ENCODE results near the gene PAPOLA. TPM values are rescaled to one million over a fixed set of nuclear protein-coding genes. Genes with fewer than 3 reads are reported as not detected.
"Not testable (repeated sequence)": the region's sequence is repeated elsewhere in the genome, so short reads cannot be mapped to it uniquely, and the experiment has no call there.

The PAPOLA gene
- 100 to 1,000 TPM; 161 to 197 TPM for total RNA-seq

- peak within 1 kb of the TSS; percentile 94 for H3K27ac Mint-ChIP-seq
- no peaks in the 10 kb centered on the region for H3K9me3 Mint-ChIP-seq
- POLR2A ChIA-PET = interaction anchor here (0.5 kb wide), 1 partner anchor 17 kb away, joined by 5 read pairs; no protein-coding TSS in a partner anchor
- peak within 1 kb of the TSS; percentile 90 for H3K4me3 Mint-ChIP-seq
- peak; percentile 96 for DNase-seq
- CTCF ChIA-PET = no interaction called here
- peaks cover 4% of the 10 kb centered on the region for H3K27me3 Mint-ChIP-seq
- H3K36me3 Mint-ChIP-seq (ENCODE audit: low read depth) = peaks cover 26% of the 10 kb centered on the region
- peaks cover 44% of the 10 kb centered on the region for H3K4me1 Mint-ChIP-seq
Observed at GRCh38 chr14:96501740-96502620, at the start of gene PAPOLA. TSS of gene PAPOLA (plus strand) at chr14:96502382. CDS start at chr14:96502593, 211 bp downstream.

GRCh38 chr14:96452684-96453083, 49.5 kb upstream of the PAPOLA start:
- Mint-ChIP-seq H3K4me1 (no peaks in the 10 kb centered on the region), H3K4me3 (no peak overlapping the region), H3K27me3 (no peaks in the 10 kb centered on the region), H3K36me3 (ENCODE audit: low read depth) (no peaks in the 10 kb centered on the region), H3K9me3 (no peaks in the 10 kb centered on the region), H3K27ac (no peak overlapping the region)
- no peak for DNase-seq
- POLR2A ChIA-PET = no interaction called here
- CTCF ChIA-PET = no interaction called here

GRCh38 chr14:96455588-96455987, 46.6 kb upstream of the PAPOLA start:
- Mint-ChIP-seq H3K9me3 (no peaks in the 10 kb centered on the region), H3K4me3 (no peak overlapping the region), H3K36me3 (ENCODE audit: low read depth) (no peaks in the 10 kb centered on the region), H3K4me1 (no peaks in the 10 kb centered on the region), H3K27me3 (peaks cover 2% of the 10 kb centered on the region), H3K27ac (no peak overlapping the region)
- ChIA-PET POLR2A (no interaction called here), CTCF (no interaction called here)
- DNase-seq = no peak

- Mint-ChIP-seq H3K27me3 (peaks cover 2% of the 10 kb centered on the region), H3K4me1 (peaks cover 6% of the 10 kb centered on the region), H3K27ac (no peak overlapping the region), H3K9me3 (no peaks in the 10 kb centered on the region), H3K36me3 (ENCODE audit: low read depth) (no peaks in the 10 kb centered on the region), H3K4me3 (no peak overlapping the region)
- DNase-seq = no peak
- POLR2A ChIA-PET = no interaction called here
- CTCF ChIA-PET = no interaction called here
Observed at GRCh38 chr14:96459851-96460250, 42.3 kb upstream of the PAPOLA start.

- no peak for DNase-seq
- CTCF ChIA-PET = interaction anchor here (0.6 to 1.0 kb wide), 2 partner anchors 21 to 947 kb away, joined by 3 to 4 read pairs; no protein-coding TSS in a partner anchor
Observed at GRCh38 chr14:96461950-96462798, 40.0 kb upstream of the PAPOLA start.

GRCh38 chr14:96464136-96464535, 38.0 kb upstream of the PAPOLA start:
- Mint-ChIP-seq H3K4me3 (no peak overlapping the region), H3K27me3 (no peaks in the 10 kb centered on the region), H3K27ac (no peak overlapping the region), H3K9me3 (no peaks in the 10 kb centered on the region), H3K36me3 (ENCODE audit: low read depth) (no peaks in the 10 kb centered on the region), H3K4me1 (peaks cover 6% of the 10 kb centered on the region)
- no peak for DNase-seq
- POLR2A ChIA-PET = no interaction called here
- CTCF ChIA-PET = no interaction called here

More at GRCh38 chr14:96461950-96462798, 40.0 kb upstream of the PAPOLA start:
- Mint-ChIP-seq H3K4me1 (peaks cover 6% of the 10 kb centered on the region), H3K36me3 (ENCODE audit: low read depth) (no peaks in the 10 kb centered on the region), H3K27ac (no peak overlapping the region), H3K27me3 (peaks cover 2% of the 10 kb centered on the region), H3K4me3 (no peak overlapping the region), H3K9me3 (no peaks in the 10 kb centered on the region)
- POLR2A ChIA-PET = no interaction called here

DNA sequence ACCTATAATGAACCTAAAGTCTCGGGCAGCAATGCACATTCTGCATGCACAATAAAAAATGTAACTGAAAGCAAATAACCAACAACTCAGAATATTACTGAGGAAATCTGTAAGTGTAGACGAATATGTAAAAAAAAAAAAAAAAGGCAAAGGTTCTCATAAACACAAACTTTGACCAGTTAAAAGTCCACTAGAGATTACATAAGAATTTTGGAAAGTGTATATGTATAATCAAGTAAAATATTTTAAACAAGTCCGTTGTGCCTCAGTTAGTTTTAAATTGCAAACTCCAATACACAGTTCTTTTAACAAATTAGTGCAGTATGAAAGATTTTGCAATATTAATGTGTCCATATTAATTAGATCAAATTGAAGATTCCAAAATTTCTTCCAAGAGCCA, 35.3 kb upstream of the PAPOLA start:
- Mint-ChIP-seq H3K9me3 (no peaks in the 10 kb centered on the region), H3K27ac (no peak overlapping the region), H3K4me3 (no peak overlapping the region), H3K27me3 (peaks cover 2% of the 10 kb centered on the region), H3K36me3 (ENCODE audit: low read depth) (no peaks in the 10 kb centered on the region), H3K4me1 (peaks cover 4% of the 10 kb centered on the region)
- CTCF ChIA-PET = no interaction called here
- no peak for DNase-seq
- POLR2A ChIA-PET = no interaction called here

- Mint-ChIP-seq H3K4me1 (no peaks in the 10 kb centered on the region), H3K27ac (no peak overlapping the region), H3K9me3 (no peaks in the 10 kb centered on the region), H3K36me3 (ENCODE audit: low read depth) (no peaks in the 10 kb centered on the region), H3K4me3 (no peak overlapping the region), H3K27me3 (peaks cover 3% of the 10 kb centered on the region)
- DNase-seq = no peak
- POLR2A ChIA-PET = no interaction called here
- CTCF ChIA-PET = no interaction called here
Observed at GRCh38 chr14:96470331-96470730, 31.9 kb upstream of the PAPOLA start.

DNA sequence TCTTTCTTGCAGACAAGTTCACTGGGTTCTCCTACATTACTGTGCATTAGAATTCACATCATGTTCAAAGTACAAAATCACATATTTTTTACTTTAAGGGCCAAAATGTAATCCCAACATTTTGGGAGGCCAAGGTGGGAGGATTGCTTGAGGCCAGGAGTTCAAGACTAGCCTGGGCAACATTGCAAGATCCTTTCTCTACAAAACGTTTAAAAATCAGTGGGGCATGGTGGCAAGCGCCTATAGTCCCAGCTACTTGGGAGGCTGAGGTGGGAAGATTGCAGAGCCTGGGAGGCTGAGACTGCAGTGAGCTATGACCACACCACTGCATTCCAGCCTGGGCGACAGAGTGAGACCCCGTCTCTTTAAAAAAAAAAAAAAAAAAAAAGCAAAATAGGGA, 31.2 kb upstream of the PAPOLA start:
- CTCF ChIA-PET; H3K9me3 Mint-ChIP-seq; H3K36me3 Mint-ChIP-seq (ENCODE audit: low read depth); H3K27me3 Mint-ChIP-seq; DNase-seq; POLR2A ChIA-PET; H3K4me3 Mint-ChIP-seq; H3K4me1 Mint-ChIP-seq; H3K27ac Mint-ChIP-seq: not testable (repeated sequence)

DNA sequence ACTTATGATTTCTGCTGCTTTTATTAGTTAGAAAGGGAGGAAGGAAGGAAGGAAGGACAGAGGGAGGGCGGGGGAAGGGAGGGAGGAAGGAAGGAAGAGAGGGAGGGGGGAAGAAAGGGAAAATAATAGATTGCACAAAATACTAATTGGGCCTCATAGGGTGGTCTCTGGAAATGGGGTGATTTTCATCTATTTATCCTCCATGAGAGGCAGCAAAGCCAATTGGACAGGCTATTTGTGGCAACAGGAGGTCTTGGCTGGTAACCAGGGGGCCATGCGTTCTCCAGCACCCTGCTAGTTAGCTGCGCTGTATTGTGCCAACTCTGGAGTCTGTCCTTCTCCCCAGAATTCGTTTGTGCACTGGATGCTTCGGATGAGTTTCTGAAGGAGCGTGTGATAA, 24.1 kb upstream of the PAPOLA start:
- H3K36me3 Mint-ChIP-seq (ENCODE audit: low read depth) = no peaks in the 10 kb centered on the region
- peaks cover 5% of the 10 kb centered on the region for H3K27me3 Mint-ChIP-seq
- no peak overlapping the region for H3K4me3 Mint-ChIP-seq
- ChIA-PET CTCF (interaction anchor here (0.6 kb wide), 1 partner anchor 12 kb away, joined by 3 read pairs; no protein-coding TSS in a partner anchor), POLR2A (no interaction called here)
- H3K9me3 Mint-ChIP-seq = no peaks in the 10 kb centered on the region
- DNase-seq = no peak
- H3K4me1 Mint-ChIP-seq = no peaks in the 10 kb centered on the region
- H3K27ac Mint-ChIP-seq = no peak overlapping the region

GRCh38 chr14:96479435-96480146, 22.6 kb upstream of the PAPOLA start:
- DNase-seq = no peak
- Mint-ChIP-seq H3K4me3 (no peak overlapping the region), H3K9me3 (no peaks in the 10 kb centered on the region), H3K36me3 (ENCODE audit: low read depth) (no peaks in the 10 kb centered on the region), H3K27me3 (peaks cover 9% of the 10 kb centered on the region), H3K27ac (no peak overlapping the region), H3K4me1 (no peaks in the 10 kb centered on the region)
- ChIA-PET CTCF (no interaction called here), POLR2A (no interaction called here)

DNA sequence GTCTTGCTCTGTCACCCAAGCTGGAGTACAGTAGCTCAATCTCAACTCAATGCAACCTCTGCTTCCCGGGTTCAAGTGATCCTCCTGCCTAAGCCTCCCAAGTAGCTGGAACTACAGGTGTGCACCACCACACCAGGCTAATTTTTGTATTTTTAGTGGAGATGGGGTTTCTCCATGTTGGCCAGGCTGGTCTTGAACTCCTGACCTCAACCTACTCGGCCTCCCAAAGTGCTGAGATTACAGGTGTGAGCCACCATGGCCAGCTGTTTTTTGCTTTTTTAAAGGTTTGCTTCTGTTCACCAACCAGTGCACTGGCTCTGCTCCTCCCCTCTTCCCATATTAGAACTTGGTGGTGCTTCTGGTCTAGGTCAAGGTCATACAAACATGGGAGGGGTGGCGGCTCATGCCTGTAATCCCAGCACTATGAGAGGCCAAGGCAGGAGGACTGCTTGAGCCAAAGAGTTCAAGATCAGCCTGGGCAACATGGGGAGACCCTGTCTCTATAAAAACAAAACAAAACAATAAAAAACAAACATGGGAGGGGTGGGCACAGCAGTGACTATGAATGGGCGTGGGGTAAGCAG, 20.4 kb upstream of the PAPOLA start:
- no peak for DNase-seq
- peaks cover 11% of the 10 kb centered on the region for H3K27me3 Mint-ChIP-seq
- POLR2A ChIA-PET = no interaction called here
- CTCF ChIA-PET = interaction anchor here (0.6 kb wide), 2 partner anchors 51 to 468 kb away, joined by 4 read pairs; no protein-coding TSS in a partner anchor
- H3K4me1 Mint-ChIP-seq = no peaks in the 10 kb centered on the region
- no peaks in the 10 kb centered on the region for H3K9me3 Mint-ChIP-seq
- no peak overlapping the region for H3K4me3 Mint-ChIP-seq
- no peak overlapping the region for H3K27ac Mint-ChIP-seq
- no peaks in the 10 kb centered on the region for H3K36me3 Mint-ChIP-seq (ENCODE audit: low read depth)
